ENCODE measurements around the gene HACD1.

HACD1 gene, protein sequence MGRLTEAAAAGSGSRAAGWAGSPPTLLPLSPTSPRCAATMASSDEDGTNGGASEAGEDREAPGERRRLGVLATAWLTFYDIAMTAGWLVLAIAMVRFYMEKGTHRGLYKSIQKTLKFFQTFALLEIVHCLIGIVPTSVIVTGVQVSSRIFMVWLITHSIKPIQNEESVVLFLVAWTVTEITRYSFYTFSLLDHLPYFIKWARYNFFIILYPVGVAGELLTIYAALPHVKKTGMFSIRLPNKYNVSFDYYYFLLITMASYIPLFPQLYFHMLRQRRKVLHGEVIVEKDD

DNA sequence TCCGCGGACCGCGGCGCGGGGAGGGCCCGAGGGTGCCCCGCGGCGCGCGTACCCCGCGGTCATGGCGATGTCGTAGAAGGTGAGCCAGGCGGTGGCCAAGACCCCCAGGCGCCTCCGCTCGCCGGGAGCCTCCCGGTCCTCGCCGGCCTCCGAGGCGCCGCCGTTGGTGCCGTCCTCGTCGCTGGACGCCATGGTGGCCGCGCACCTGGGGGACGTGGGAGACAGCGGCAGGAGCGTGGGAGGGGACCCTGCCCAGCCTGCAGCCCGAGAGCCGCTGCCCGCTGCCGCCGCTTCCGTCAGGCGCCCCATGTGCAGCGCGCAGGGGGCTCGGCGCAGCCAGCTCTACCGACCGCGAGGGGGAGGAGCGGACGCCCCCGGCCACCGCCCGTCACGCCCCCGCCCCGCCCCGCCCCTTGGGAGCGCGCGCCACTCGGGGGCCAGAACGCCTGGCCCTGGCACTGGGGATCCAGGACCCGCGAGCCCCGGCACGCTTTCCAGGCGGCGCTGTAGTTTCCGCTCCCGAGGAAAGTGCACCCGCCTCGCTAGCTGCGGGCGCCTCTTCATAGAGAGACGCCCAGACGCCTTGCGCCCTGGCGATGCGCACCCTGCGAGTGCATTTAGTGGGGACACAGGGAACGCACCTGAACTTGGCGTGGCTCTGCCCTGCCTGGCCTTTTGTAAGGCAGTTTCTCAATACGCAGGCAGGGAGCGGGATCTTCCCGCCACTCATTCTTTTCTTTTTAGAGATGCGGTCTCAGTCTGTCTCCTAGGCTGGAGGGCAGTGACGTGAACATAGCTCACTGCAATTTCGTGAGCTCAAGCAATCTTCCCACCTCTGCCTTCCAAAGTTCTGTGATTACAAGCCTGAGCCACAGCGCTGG is at the start of gene HACD1:
TSS of gene HACD1 (minus strand) at position 344 of the 881 bp plus-strand sequence. CDS start at position 309, 35 bp downstream.
- DNase-seq = peak; percentile 28

DNA sequence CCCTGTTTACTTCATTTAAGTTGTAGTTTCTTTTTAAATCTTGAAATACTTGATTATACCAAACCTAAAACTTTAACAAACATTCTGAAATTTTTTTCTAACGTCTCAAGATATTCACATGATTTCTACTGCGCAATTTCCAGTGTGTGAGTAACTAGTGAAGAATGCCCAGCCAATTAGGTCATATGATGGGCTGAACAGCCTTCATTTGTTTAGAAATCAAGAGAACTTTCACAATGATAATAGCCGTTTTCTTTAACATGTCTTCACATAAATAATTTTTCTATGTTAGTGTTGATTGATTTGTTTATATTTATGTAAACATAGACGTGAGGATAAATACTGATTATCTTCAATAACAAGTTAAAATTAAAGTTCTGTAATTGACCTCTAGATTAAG is 48.6 kb upstream of the HACD1 start:
- no peak for DNase-seq

DNA sequence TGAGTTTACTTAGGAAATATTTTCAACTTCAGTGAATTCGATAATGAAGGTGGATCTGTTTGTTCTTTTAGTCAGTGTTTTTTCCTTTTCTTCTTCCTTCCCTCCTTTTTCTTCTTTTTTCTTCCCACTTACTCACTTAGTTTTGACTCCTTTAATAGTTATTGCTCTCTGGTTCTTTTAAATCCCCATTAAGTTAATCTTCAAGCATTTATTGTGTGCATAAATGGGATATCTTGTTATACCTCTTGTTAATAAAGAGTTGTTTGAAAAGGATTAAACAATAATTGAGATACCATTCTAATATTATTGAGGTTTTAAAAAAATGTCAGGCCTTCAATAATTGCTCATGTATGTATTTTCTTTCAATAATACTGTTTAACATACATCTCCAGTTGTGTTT is 46.3 kb upstream of the HACD1 start:
- no peak for DNase-seq

DNA sequence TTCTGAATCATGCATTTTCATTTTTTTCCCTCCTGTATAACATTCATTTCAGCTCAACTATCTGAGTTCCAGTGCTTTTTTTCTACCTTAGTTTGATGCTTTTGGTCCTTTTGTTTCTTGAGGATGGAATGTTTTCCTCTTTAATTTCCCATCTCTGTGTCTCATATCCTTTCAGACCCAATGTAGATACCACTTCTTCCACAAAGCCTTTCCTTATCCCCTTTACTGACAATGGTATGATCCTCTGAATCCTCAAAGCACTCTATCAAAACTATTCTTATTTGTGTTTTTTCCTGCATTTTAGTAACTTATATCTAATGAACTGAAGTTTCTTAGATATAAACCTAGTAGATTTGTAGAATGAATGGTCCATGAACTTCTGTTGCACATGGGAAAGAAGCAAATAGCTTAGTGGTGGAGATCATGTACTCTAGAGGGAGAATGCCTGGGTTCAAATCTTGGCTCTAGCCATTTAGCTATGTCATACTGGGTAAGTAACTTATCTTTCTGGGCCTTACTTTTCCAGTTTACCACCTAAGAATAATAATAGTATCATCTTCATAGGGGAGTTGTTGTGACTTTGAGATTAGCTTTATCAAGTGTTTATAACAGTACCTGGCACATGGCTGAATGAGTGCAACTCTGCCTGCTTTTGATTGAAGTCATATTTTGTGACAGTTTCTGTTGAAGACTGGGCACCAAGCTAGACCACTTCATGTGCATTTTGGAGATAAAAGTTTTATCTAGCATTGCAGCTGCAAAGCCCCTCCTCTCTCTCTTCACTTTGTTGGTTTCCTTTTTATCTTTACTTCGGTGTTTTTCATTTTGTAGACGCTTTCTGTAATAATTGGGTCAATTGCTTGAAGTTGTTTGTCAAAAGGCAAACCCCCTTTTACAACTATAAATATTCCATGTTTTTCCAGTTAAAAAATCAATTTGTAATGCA is 45.3 kb upstream of the HACD1 start:
- DNase-seq = no peak

DNA sequence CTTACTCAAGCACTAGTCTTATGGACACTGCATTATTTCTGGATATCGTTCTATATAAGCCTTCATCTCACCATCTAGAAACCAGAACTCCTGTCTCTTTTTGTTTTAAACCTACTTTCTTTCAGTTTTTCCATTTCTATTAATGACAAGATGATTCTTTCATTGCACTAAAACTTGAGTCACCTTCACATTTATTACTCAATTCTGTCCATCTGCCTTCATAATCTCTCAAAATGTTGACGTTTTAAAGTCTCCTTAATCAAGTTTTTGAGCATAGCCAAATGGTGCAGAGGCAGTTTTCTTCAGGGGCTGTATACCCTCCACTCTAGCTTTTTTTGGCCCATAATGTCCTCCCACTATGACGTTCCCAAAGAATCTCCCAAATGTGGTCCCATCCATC is 44.3 kb upstream of the HACD1 start:
- DNase-seq = no peak

DNA sequence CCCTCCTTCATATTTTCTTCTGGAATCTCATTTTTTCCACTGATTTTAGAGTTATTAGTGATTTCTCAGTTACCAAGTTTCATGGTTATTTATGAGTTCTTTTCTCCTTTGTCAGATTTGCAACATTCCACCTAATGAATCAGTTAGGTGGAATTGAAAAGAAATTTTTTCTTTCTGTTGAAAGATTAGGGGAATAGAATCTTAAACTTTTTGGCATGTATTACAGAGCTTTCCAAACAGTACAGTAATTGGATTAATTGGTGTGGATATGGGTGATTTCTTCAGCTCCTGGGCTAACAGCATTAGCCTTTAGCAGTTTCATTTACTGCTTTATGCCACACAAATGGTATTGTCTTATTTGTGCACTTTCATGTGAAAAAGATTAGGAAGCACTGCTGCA is 43.7 kb upstream of the HACD1 start:
- no peak for DNase-seq

DNA sequence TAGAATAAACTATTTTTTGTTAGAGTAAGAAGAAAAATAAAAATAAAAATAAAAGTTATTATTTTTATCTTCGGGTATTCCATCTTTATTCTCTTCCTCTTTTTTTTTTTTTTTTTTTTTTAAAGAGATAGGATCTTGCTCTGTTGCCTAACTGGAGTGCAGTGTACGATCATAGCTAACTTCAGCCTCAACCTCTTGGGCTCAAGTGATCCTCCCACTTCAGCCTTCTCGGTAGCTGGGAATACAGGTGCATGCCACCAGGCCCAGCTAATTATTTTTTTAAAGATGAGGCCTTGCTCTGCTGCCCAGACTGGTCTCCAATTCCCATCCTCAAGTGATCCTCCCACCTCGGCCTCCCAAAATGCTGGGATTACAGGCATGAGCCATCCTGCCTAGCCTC is 42.2 kb upstream of the HACD1 start:
- no peak for DNase-seq

DNA sequence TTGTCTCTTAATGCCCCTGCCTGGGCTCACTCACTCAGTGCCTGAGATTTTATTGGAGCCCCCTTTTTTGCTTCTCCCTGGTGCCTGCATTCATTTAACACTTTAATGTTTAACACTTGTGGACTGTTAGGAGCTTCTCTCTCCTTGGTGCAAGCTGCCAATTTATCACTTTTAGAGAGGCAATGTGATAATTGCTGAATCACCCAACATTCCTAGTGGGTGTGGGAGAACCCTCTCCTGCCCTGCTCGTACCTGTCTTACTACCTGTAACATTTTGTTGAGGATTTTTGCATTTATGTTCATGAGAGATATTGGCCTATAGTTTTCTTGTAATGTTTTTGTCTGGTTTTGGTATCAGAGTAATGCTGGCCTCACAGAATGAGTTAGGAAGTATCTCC is 39.9 kb upstream of the HACD1 start:
- DNase-seq = no peak

DNA sequence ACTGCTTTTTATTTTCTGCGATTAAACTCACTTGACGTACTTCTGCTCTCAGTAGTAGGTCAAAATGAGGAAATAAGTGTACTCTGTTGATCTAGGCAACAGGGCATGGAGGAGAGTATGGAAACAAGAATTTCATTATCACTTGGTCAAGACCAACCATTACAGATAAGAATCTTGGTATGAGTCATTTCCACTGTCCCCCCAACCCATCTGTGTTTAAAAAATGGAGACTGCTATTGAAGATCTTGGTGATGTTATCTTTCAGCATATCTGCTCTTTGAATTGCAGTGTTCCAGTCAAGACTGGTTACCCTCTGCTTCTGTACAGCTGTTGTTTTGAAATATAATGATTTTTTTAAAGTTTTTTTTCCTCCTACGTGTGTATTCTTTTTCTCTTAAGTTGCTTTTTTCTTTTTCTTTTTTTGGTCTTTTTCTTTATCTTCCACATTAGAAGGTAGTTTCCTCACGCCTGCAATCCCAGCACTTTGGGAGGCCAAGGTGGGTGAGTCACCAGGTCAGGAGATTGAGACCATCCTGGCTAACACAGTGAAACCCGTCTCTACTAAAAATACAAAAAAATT is 38.5 kb upstream of the HACD1 start:
- DNase-seq = no peak

DNA sequence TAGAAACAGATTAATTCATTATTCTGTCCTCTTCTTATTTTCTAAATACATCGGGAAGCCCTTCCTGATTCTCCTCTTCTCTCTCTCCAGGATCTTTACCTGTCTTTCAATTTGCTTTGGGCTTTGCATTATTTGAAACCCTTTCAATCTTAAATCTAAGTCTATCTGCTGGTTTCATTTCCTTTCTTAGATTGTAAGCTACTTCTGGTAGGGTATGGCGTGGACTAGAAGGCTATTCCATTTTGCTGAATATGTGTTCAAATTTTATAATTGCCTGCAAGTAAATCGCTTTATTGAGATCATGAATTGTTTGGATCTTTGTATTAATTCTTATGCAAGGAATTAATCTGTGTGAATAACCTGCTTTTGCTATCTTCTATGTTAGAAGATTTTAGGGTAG is 37.8 kb upstream of the HACD1 start:
- no peak for DNase-seq

DNA sequence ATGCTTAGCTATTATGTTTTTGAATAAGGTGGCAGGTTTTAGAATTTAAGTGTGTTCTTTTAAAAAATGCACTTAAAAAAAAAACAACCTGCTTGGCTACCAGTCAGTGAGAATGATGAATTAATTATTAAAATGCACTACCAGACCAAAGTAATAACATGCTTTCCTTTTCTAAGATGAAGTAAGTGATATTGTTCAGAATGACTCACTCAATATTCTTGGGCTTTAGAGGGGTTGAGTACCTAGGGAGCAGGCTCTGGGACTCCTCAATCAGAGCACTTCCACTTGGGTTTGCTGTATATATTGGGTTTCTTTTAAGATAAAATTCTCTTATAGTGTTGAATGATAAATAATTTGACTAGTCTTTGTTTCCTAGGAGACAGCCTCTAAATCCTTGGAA is 35.4 kb upstream of the HACD1 start:
- DNase-seq = no peak

DNA sequence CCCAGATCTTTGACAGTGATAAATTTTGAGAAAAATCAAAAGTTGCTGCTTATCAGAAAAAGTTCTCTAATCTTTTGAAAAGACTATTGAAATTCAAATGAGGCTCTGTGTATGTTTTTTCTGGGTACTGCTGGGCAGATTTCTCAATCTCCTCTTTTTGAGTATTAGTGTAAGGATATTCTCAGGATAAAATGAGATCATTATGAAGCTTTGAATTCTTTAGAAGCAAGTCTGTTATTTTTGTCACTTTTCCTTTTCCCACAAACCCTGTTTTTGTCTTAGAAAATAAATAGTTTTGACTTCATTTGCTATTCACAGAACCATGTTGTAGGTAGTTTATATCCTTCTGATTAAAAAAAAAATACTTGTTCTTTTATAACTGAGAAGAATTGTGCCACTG is 34.7 kb upstream of the HACD1 start:
- no peak for DNase-seq

DNA sequence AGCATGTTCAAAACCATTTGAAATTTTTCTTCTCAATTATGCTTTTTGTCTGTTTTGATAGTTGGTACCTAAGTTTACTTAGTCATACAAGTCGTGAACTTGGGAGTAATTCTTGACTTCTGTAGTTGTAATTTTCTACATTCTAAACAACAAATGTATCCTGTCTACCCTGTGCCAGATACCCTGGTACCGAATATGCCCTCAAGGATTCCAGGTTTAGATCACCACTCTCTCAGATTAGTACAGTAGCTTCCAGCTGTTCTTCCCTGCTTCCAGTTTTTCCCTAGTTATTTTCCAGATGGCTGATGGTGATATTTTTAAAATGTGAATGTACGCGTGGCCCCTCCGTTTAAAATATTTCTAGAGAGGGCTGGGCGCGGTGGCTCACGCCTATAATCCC is 33.2 kb upstream of the HACD1 start:
- DNase-seq = no peak

DNA sequence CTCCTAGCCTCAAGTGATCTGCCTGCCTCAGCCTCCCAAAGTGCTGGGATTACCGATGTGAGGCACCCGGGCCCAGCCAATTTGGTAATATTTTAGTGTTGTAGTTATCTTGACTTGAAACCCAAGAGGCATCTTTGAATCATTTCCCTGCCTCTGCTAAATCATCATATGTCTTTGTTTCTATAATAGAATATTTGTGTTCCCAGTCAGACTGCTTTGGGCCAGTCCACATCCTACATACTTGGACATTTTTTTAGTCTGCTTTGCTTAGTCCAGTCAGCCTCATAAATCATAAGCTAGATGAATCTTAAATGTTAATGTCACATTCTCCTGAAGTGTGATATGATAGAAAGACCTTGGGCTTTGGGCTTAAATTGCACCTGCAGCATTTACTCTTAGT is 32.7 kb upstream of the HACD1 start:
- DNase-seq = no peak

DNA sequence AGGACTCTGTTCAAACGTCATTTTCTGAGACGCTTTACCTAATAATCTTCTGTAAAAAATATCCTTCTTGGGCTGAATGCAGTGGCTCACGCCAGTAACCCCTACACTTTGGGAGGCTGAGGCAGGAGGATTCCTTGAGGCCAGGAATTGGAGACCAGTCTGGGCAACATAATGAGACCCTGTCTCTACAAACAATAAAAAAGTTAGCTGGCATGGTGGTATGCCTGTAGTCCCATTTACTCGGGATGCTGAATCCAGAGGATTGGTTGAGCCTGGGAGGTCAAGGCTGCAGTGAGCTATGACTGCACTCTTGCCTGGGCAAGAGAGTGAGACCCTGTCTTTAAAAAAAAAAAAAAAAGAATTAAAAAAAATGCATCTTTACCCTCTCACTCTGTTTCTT is 31.9 kb upstream of the HACD1 start:
- DNase-seq = no peak

DNA sequence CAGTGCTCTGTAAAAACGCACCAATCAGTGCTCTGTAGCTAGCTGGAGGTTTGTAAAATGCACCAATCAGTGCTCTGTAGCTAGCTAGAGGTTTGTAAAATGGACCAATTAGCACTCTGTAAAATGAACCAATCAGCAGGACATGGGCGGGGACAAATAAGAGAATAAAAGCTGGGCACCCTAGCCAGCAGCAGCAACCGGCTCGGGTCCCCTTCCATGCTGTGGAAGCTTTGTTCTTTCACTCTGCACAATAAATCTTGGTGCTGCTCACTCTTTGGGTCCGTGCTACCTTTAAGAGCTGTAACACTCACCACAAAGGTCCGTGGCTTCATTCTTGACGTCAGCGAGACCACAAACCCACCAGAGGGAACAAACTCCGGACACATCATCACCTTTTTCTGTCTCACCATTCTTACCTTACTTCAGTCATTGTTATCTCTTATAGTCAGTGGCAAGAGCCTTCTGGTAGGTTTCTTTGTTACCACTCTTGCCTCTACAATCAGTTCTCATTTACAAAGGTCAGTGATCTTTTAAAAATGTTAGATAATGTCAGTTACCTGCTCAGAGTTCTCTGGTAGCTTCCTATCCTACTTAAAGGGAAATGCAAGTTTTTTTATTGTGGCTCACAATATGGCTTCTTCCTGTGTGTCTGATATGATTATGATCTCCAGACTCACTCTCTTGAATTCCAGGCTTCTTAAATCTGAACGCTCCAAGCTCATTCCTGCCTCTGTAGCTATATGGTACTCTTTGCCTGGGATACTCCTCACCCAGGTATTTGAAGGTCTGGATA is 31.3 kb upstream of the HACD1 start:
- DNase-seq = no peak

DNA sequence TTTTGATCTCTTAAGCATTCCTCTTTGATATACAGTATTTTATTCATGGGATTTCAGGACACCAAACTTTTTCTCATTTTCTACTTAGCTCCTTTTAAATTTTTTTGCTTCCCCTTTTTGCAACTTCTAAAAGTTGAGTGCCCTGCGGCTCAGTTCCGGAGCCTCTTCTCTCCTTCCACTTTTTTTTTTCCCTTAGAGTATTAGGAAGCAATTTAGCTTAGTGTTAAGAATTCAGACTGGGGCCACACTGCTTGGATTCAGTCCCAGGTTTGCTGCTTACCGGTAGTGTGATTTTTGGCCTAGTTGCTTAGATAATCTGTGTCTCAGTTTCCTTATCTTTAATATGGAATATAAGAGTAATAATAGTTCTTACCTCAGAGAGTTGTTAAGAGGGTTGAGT is 30.2 kb upstream of the HACD1 start:
- DNase-seq = no peak

DNA sequence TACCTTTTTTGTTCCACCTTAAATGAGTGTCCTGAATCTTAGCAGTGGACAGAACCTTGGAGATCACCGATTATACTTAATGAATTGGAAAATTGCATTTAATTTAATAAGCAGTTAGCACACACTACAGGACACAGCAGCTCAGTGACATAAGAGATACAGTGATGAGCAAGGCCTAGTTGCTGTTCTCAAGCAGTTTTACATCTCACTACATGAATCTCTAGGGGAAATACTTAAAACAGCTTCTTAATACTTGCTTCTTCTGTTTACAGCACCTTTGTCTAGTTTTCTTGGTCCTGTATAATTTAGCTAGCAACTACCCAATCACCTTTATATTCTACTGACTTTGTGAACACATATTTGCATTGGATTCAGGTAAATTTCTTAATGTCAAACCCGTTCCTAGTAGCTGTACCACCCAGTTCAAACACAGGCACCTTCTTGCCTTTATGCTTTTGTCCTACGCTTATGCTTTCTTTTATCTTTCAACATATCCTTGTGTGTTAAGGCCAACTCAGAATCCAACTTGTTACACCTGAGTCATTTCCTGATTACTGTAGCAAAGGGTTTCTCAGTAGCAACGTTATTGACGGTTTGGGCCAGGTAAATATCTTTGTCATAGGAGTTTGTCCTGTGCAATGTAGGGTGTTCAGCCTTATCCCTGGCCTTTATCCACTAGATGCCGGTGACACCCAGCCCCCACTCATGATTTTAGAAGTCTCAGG is 28.6 kb upstream of the HACD1 start:
- no peak for DNase-seq

DNA sequence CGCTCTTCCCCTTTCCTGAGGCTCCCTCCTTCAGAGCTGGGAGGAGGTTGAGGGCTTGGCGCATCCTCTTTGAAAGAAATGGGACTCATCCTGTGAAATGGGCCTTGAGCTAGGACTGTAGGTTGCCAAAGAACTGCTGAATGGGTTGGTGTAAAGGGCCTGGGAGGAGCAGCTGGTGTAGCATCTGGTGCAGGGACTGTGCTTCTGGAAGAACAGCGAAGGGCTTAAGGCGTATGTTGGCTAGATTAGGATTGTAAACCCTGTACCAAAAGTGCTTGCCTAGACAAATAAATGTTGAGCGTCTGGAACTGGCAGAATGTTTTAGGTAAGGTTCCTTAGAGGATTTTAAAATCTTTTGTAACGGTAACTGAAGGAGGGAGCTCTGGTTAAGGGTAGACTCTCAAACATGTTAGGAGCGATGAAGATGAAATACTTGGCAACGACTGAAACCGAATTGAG is 27.3 kb upstream of the HACD1 start:
- DNase-seq = no peak

DNA sequence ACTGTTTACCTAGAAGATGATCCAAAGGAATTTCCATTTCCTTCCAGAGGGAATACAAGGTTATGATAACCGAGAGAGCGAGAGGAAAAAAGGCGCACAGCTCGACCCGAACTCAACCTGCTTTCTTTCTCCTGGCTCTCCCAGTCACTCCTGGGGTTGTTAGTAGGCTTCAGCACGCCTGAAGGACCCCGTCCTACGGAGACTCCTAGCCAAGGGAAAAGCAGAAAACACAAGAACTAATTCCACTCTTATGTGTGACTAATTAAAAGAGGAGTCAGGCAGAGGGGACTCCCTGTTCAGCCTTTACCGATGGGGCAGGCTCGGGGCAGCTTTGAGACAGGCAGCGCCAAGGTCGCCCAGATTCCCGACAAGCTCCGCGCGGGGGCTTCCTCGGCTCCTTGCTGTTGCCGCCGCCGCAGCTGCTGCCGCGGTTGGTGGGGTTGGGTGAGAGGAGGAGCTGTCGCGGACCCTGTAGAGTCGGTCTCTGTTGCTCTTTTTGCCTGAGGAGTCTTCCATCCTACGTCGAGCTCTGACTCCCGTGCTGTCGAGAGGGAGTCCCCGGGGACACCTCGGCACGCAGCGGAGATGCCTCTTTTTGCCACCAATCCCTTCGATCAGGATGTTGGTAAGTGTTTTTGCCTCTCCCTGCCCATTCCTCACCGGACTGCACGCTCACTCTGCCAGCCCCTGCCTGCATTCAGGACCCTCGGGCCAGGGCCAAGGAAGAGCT is 26.7 kb upstream of the HACD1 start, which contains the start of gene STAM:
TSS of gene STAM (plus strand) at position 397 of the 730 bp plus-strand sequence. CDS start at position 586, 189 bp downstream.
- DNase-seq = peak; percentile 94

All from NCI-H1436 (cell line).